Measurements from ENCODE around the gene STOML1.
"Not testable (repeated sequence)": the region's sequence is repeated elsewhere in the genome, so short reads cannot be mapped to it uniquely, and the experiment has no call there.

DNA sequence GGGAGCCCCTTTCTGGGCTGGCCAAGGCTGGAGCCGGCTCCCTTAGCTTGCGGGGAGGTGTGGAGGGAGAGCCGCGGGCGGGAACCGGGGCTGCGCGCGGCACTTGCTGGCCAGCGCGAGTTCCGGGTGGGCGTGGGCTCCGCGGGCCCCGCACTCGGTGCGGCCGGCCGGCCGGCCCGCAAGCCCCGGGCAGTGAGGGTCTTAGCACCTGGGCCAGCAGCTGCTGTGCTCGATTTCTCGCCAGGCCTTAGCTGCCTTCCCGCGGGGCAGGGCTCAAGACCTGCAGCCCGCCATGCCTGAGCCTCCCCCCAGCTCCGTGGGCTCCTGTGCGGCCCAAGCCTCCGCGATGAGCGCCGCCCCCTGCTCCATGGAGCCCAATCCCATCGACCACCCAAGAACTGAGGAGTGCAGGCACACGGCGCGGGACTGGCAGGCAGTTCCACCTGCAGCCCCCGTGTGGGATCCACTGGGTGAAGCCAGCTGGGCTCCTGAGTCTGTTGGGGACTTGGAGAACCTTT lies 18.4 kb downstream of the STOML1 start:
- not testable (repeated sequence) for TF ChIP-seq CHD2 (IDR thresholded peaks at IDR 0.05; ENCODE audit: borderline replicate concordance, low read depth, low read length); NRF1 (conservative IDR thresholded peaks at IDR 0.05; ENCODE audit: low read depth, low read length); POLR2A (IDR thresholded peaks at IDR 0.05; ENCODE audit: low read depth, low read length); POLR2AphosphoS5 (IDR thresholded peaks at IDR 0.05; ENCODE audit: low read length); TAF1 (IDR thresholded peaks at IDR 0.05; ENCODE audit: borderline replicate concordance, low read depth, low read length); RFX5 (IDR thresholded peaks at IDR 0.05; ENCODE audit: low read depth, low read length); SREBF2 (IDR thresholded peaks at IDR 0.05; ENCODE audit: low read length)
- TF ChIP-seq, protein P1, sequence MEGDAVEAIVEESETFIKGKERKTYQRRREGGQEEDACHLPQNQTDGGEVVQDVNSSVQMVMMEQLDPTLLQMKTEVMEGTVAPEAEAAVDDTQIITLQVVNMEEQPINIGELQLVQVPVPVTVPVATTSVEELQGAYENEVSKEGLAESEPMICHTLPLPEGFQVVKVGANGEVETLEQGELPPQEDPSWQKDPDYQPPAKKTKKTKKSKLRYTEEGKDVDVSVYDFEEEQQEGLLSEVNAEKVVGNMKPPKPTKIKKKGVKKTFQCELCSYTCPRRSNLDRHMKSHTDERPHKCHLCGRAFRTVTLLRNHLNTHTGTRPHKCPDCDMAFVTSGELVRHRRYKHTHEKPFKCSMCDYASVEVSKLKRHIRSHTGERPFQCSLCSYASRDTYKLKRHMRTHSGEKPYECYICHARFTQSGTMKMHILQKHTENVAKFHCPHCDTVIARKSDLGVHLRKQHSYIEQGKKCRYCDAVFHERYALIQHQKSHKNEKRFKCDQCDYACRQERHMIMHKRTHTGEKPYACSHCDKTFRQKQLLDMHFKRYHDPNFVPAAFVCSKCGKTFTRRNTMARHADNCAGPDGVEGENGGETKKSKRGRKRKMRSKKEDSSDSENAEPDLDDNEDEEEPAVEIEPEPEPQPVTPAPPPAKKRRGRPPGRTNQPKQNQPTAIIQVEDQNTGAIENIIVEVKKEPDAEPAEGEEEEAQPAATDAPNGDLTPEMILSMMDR (IDR thresholded peaks at IDR 0.05 in 2 of 3, conservative IDR thresholded peaks at IDR 0.05 in 1 of 3; ENCODE audit: control insufficient read depth in 2 of 3, extremely low read depth in 1 of 3, insufficient read depth in 1 of 3, low read depth in 3 of 3, low read length in 3 of 3) = not testable (repeated sequence)
- TF ChIP-seq, protein P2, sequence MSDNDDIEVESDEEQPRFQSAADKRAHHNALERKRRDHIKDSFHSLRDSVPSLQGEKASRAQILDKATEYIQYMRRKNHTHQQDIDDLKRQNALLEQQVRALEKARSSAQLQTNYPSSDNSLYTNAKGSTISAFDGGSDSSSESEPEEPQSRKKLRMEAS (IDR thresholded peaks at IDR 0.05; ENCODE audit: low read depth, low read length) = not testable (repeated sequence)
